ENCODE data around the gene PRKCZ.

- TF ChIP-seq USF2 (IDR thresholded peaks at IDR 0.05; ENCODE audit: borderline replicate concordance, low read depth, low read length) (no peak), REST (IDR thresholded peaks at IDR 0.05; ENCODE audit: low read depth, low read length) (no peak), TEAD4 (IDR thresholded peaks at IDR 0.05; ENCODE audit: borderline replicate concordance, insufficient read depth) (no peak), EZH2phosphoT487 (IDR thresholded peaks at IDR 0.05; ENCODE audit: borderline replicate concordance, low read depth) (no peak), EP300 (IDR thresholded peaks at IDR 0.05; ENCODE audit: borderline replicate concordance in 1 of 2, low read depth in 1 of 2, low read length in 1 of 2) (no peak), TAF1 (IDR thresholded peaks at IDR 0.05; ENCODE audit: borderline replicate concordance, low read depth, low read length) (no peak), MXI1 (IDR thresholded peaks at IDR 0.05; ENCODE audit: low read depth, low read length) (no peak), MEF2A (IDR thresholded peaks at IDR 0.05; ENCODE audit: borderline replicate concordance, low read depth) (no peak), ELF1 (IDR thresholded peaks at IDR 0.05) (no peak)
- TF ChIP-seq, protein P1, sequence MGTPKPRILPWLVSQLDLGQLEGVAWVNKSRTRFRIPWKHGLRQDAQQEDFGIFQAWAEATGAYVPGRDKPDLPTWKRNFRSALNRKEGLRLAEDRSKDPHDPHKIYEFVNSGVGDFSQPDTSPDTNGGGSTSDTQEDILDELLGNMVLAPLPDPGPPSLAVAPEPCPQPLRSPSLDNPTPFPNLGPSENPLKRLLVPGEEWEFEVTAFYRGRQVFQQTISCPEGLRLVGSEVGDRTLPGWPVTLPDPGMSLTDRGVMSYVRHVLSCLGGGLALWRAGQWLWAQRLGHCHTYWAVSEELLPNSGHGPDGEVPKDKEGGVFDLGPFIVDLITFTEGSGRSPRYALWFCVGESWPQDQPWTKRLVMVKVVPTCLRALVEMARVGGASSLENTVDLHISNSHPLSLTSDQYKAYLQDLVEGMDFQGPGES (IDR thresholded peaks at IDR 0.05; ENCODE audit: low read depth, low read length) = no peak
Measured at GRCh38 chr1:2176615-2177014, 126.4 kb downstream of the PRKCZ start.

Data from SK-N-SH (cell line).